ENCODE results near the gene AKAP13.

The AKAP13 gene

GRCh38 chr15:85443593-85444087, 63.2 kb downstream of the AKAP13 start:
- DNase-seq (ENCODE audit: low read depth) = no peak
- TF ChIP-seq, protein P1, sequence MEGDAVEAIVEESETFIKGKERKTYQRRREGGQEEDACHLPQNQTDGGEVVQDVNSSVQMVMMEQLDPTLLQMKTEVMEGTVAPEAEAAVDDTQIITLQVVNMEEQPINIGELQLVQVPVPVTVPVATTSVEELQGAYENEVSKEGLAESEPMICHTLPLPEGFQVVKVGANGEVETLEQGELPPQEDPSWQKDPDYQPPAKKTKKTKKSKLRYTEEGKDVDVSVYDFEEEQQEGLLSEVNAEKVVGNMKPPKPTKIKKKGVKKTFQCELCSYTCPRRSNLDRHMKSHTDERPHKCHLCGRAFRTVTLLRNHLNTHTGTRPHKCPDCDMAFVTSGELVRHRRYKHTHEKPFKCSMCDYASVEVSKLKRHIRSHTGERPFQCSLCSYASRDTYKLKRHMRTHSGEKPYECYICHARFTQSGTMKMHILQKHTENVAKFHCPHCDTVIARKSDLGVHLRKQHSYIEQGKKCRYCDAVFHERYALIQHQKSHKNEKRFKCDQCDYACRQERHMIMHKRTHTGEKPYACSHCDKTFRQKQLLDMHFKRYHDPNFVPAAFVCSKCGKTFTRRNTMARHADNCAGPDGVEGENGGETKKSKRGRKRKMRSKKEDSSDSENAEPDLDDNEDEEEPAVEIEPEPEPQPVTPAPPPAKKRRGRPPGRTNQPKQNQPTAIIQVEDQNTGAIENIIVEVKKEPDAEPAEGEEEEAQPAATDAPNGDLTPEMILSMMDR (IDR thresholded peaks at IDR 0.05; ENCODE audit: low read depth, low read length) = no peak
- TF ChIP-seq POLR2A (IDR thresholded peaks at IDR 0.05; ENCODE audit: extremely low read depth, insufficient read length) (no peak), MYC (IDR thresholded peaks at IDR 0.05; ENCODE audit: low read depth, low read length) (no peak)
- no peak overlapping the region for H3K4me3 ChIP-seq (ENCODE audit: low read depth, low read length)

DNA sequence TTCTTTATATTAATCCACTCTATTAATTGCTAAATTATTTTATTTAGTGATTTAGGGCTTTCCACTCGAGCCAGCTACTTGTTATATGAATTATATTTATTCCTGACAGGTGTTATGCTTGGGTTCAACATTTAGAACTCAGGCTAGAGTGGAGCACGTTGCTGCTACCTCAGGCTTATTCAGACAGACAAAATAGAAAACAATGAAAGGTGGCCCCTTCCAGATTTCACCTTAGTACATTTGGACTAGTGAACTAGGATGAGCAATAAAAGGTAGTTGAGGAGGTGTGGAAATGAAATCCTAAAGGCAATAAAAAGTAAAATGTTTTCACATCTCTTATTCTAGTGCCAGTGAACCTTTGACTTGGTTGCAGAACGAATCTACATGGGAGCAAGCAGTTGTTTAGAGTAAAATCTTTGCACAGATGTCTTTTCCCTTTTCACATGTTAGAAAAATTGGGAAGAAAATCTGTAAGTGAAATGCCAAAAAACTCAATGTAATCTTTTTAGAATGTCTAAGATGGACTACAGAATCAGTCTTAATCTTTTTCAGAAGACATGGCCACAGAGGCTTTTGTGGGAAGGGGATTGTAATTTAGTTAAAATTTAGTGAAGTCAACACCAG, 63.8 kb downstream of the AKAP13 start:
- no peak overlapping the region for H3K4me3 ChIP-seq (ENCODE audit: low read depth, low read length)
- TF ChIP-seq MYC (IDR thresholded peaks at IDR 0.05; ENCODE audit: low read depth, low read length) = no peak
- no peak for TF ChIP-seq POLR2A (IDR thresholded peaks at IDR 0.05; ENCODE audit: extremely low read depth, insufficient read length)
- TF ChIP-seq, protein P1 (IDR thresholded peaks at IDR 0.05; ENCODE audit: low read depth, low read length) = no peak
- no peak for TF ChIP-seq MAX (IDR thresholded peaks at IDR 0.05; ENCODE audit: low read depth, low read length)
- no peak for DNase-seq (ENCODE audit: low read depth)

- TF ChIP-seq, protein P1 (IDR thresholded peaks at IDR 0.05; ENCODE audit: low read depth, low read length) = no peak
- TF ChIP-seq MYC (IDR thresholded peaks at IDR 0.05; ENCODE audit: low read depth, low read length) (no peak), MAX (IDR thresholded peaks at IDR 0.05; ENCODE audit: low read depth, low read length) (no peak), POLR2A (IDR thresholded peaks at IDR 0.05; ENCODE audit: extremely low read depth, insufficient read length) (no peak)
- H3K4me3 ChIP-seq (ENCODE audit: low read depth, low read length) = no peak overlapping the region
- no peak for DNase-seq (ENCODE audit: low read depth)
Measured at GRCh38 chr15:85445361-85445760, 65.0 kb downstream of the AKAP13 start.

- no peak overlapping the region for H3K4me3 ChIP-seq (ENCODE audit: low read depth, low read length)
- no peak for DNase-seq (ENCODE audit: low read depth)
- TF ChIP-seq, protein P1 (IDR thresholded peaks at IDR 0.05; ENCODE audit: low read depth, low read length) = no peak
- TF ChIP-seq MAX (IDR thresholded peaks at IDR 0.05; ENCODE audit: low read depth, low read length) (no peak), MYC (IDR thresholded peaks at IDR 0.05; ENCODE audit: low read depth, low read length) (no peak), POLR2A (IDR thresholded peaks at IDR 0.05; ENCODE audit: extremely low read depth, insufficient read length) (no peak)
Measured at GRCh38 chr15:85451099-85451700, 70.8 kb downstream of the AKAP13 start.

- TF ChIP-seq MYC (IDR thresholded peaks at IDR 0.05; ENCODE audit: low read depth, low read length) = no peak
- TF ChIP-seq MAX (IDR thresholded peaks at IDR 0.05; ENCODE audit: low read depth, low read length) = no peak
- TF ChIP-seq, protein P1 (IDR thresholded peaks at IDR 0.05; ENCODE audit: low read depth, low read length) = no peak
- no peak for TF ChIP-seq POLR2A (IDR thresholded peaks at IDR 0.05; ENCODE audit: extremely low read depth, insufficient read length)
- no peak for DNase-seq (ENCODE audit: low read depth)
- no peak overlapping the region for H3K4me3 ChIP-seq (ENCODE audit: low read depth, low read length)
Measured at GRCh38 chr15:85452436-85452835, 72.0 kb downstream of the AKAP13 start.

Data from NB4 (cell line).